C4-2B (cell line): Measurements from ENCODE around the gene MCM3.

Source experiments
- CTCF ChIP-seq: fragments of 450-650 bp; conservative IDR thresholded peaks from 2 replicates; pipeline ENCODE4 v1.5.1; 2017; ENCODE audit warnings: mild to moderate bottlenecking
- ZFX ChIP-seq: fragments of 450-650 bp; IDR thresholded peaks from 2 replicates; pipeline ENCODE4 v1.6.1; 2017

- TF ChIP-seq CTCF, result peak; percentile 28
- TF ChIP-seq ZFX, result no peak
Measured at GRCh38 chr6:52285177-52286068, 881 bp upstream of the MCM3 start.
